ENCODE results near the gene SORT1. TPM values are rescaled to one million over a fixed set of nuclear protein-coding genes. Genes with fewer than 3 reads are reported as not detected.
"Not testable (repeated sequence)": the region's sequence is repeated elsewhere in the genome, so short reads cannot be mapped to it uniquely, and the experiment has no call there.

Gene SORT1
- polyA plus RNA-seq, 3 donors = 21.3 to 41.1 (median 35.3) TPM

DNA sequence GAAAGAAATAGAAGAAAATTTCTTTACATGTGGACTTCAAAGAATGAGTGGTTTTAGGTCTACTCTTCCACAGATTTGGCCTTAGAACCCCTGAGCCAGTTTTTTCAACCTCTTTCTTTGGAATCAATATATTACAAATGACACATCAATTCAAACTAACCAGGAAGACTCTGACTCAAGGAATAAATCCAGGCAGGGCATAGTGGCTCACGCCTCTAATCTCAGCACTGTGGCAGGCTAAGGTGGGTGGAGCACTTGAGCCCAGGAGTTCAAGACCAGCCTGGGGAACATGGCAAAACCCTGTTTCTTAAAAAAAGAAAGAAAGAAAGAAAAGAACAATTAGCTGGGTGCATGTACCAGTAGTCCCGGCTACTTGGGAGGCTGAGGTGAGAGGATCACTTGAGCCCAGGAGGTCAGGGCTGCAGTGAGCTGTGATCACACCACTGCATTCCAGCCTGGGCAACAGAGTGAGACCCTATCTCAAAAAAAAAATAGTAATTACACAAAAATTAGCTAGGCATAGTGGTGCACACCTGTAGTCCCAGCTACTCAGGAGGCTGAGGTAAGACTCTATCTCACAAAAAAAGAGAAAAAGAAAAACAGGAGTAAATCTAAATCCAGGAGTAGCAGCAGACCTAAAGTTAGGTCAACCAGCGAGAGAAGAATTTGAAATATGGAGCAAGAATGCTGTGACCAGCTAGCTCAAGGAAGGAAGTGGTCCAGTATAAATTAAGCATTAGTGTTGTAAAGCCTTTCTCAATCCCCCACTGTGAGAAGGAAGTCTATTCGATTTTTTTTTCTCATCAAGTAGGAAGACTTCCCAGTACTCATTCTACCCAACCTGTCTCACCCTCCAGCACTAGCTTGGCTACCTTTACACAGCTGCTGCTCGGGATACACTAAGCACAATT, 1.9 kb downstream of the SORT1 start:
- H3K9me3 ChIP-seq (replicated peaks in 1 of 2; ENCODE audit: control insufficient read depth in 1 of 2, insufficient read depth in 1 of 2, low read length in 2 of 2) = no peaks in the 10 kb centered on the region
- Mint-ChIP-seq H3K9me3 (peaks cover 0 to 3% (median 0%) of the 10 kb centered on the region in 7 donors), H3K4me1 (peaks cover 71% of the 10 kb centered on the region), H3K27me3 (ENCODE audit: low read depth in 3 of 3) (peaks cover 0 to 8% (median 3%) of the 10 kb centered on the region in 3 donors), H3K4me3 (peak overlapping the region; percentile 94 to 96), H3K36me3 (peaks cover 4 to 11% of the 10 kb centered on the region in 2 donors), H3K27ac (peak overlapping the region; percentile 86 to 95 (median 91))
- H3K4me1 ChIP-seq (ENCODE audit: control insufficient read depth in 1 of 2, insufficient read depth in 2 of 2, low read length in 2 of 2) = peaks cover 62 to 73% of the 10 kb centered on the region in 2 donors
- DNase-seq = peak; percentile 57 to 77 (median 67)
- H3K36me3 ChIP-seq (replicated peaks in 1 of 2; ENCODE audit: control insufficient read depth in 1 of 2, insufficient read depth in 2 of 2, low read length in 2 of 2) = peaks cover 0 to 10% of the 10 kb centered on the region in 2 donors
- peaks cover 69% of the 10 kb centered on the region for H3K79me2 ChIP-seq (ENCODE audit: insufficient read depth, low read length)
- peak overlapping the region; percentile 81 for H3K4me2 ChIP-seq (replicated peaks; ENCODE audit: extremely low read depth, low read length, poor library complexity, severe bottlenecking)
- H4K20me1 ChIP-seq (ENCODE audit: insufficient read depth, low read length) = peaks cover 7% of the 10 kb centered on the region
- 38% methylated on average over 2 of the region's 5 CpGs for WGBS (ENCODE audit: insufficient coverage)
- TF ChIP-seq, protein P1, sequence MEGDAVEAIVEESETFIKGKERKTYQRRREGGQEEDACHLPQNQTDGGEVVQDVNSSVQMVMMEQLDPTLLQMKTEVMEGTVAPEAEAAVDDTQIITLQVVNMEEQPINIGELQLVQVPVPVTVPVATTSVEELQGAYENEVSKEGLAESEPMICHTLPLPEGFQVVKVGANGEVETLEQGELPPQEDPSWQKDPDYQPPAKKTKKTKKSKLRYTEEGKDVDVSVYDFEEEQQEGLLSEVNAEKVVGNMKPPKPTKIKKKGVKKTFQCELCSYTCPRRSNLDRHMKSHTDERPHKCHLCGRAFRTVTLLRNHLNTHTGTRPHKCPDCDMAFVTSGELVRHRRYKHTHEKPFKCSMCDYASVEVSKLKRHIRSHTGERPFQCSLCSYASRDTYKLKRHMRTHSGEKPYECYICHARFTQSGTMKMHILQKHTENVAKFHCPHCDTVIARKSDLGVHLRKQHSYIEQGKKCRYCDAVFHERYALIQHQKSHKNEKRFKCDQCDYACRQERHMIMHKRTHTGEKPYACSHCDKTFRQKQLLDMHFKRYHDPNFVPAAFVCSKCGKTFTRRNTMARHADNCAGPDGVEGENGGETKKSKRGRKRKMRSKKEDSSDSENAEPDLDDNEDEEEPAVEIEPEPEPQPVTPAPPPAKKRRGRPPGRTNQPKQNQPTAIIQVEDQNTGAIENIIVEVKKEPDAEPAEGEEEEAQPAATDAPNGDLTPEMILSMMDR (IDR thresholded peaks at IDR 0.05) = no peak
- H2AFZ ChIP-seq (ENCODE audit: insufficient read depth, low read depth, low read length, poor library complexity, severe bottlenecking) = no peak overlapping the region
- peak overlapping the region; percentile 59 to 78 for H3K27ac ChIP-seq (ENCODE audit: low read depth in 1 of 2, low read length in 2 of 2)
- peak overlapping the region; percentile 62 for H3K9ac ChIP-seq (ENCODE audit: insufficient read depth, low read length, poor library complexity, severe bottlenecking)
- peak overlapping the region; percentile 27 to 83 (median 55) for H3K4me3 ChIP-seq (replicated peaks in 1 of 3; ENCODE audit: low read depth in 2 of 3, low read length in 3 of 3)
- H3K27me3 ChIP-seq (ENCODE audit: control insufficient read depth in 2 of 2, insufficient read depth in 2 of 2, low read length in 2 of 2) = no peaks in the 10 kb centered on the region
- intact Hi-C loops (cut with micrococcal nuclease) = loop anchor here (2.0 to 5.0 kb wide), 3 partner anchors 34 to 134 kb away; partner anchors contain the start of gene PSRC1 (in 1 of the 2)

- not testable (repeated sequence) for H3K36me3 Mint-ChIP-seq; H3K36me3 ChIP-seq (replicated peaks in 1 of 2; ENCODE audit: control insufficient read depth in 1 of 2, insufficient read depth in 2 of 2, low read length in 2 of 2); H3K9me3 Mint-ChIP-seq; H3K9ac ChIP-seq (ENCODE audit: insufficient read depth, low read length, poor library complexity, severe bottlenecking); H2AFZ ChIP-seq (ENCODE audit: insufficient read depth, low read depth, low read length, poor library complexity, severe bottlenecking); H3K9me3 ChIP-seq (replicated peaks in 1 of 2; ENCODE audit: control insufficient read depth in 1 of 2, insufficient read depth in 1 of 2, low read length in 2 of 2); H3K27me3 Mint-ChIP-seq (ENCODE audit: low read depth in 3 of 3); DNase-seq; H4K20me1 ChIP-seq (ENCODE audit: insufficient read depth, low read length); H3K27me3 ChIP-seq (ENCODE audit: control insufficient read depth in 2 of 2, insufficient read depth in 2 of 2, low read length in 2 of 2)
- WGBS (ENCODE audit: insufficient coverage) = no CpG with 5 or more reads among the region's 8 CpGs
- intact Hi-C loops (cut with micrococcal nuclease) = loop anchor here (5.0 kb wide), 2 partner anchors 33 to 133 kb away; no protein-coding TSS in a partner anchor
- peak overlapping the region; percentile 86 to 95 (median 91) for H3K27ac Mint-ChIP-seq
- H3K4me2 ChIP-seq (replicated peaks; ENCODE audit: extremely low read depth, low read length, poor library complexity, severe bottlenecking) = peak overlapping the region; percentile 81
- H3K4me1 ChIP-seq (ENCODE audit: control insufficient read depth in 1 of 2, insufficient read depth in 2 of 2, low read length in 2 of 2) = peaks cover 69 to 79% of the 10 kb centered on the region in 2 donors
- H3K27ac ChIP-seq (ENCODE audit: low read depth in 1 of 2, low read length in 2 of 2) = peak overlapping the region; percentile 55 to 78
- H3K4me3 ChIP-seq (replicated peaks in 1 of 3; ENCODE audit: low read depth in 2 of 3, low read length in 3 of 3) = peak overlapping the region in 1 of 3 experiments; percentile 83
- peak overlapping the region in 1 of 2 donors; percentile 48 for H3K4me3 Mint-ChIP-seq
- peaks cover 77% of the 10 kb centered on the region for H3K4me1 Mint-ChIP-seq
- peaks cover 75% of the 10 kb centered on the region for H3K79me2 ChIP-seq (ENCODE audit: insufficient read depth, low read length)
These were observed 2.5 kb downstream of the SORT1 start for GRCh38 chr1:109395282-109395599.
